ENCODE data around the gene MIPEP. TPM values are rescaled to one million over a fixed set of nuclear protein-coding genes. Genes with fewer than 3 reads are reported as not detected.

MIPEP gene
- total RNA-seq = 18.9 and 21.0 TPM in 2 replicates

GRCh38 chr13:23888658-23889614 is at the start of gene MIPEP:
MIPEP (minus strand) TSS chr13:23889400; CDS start chr13:23889320, 80 bp downstream.

GRCh38 chr13:23897452-23897919 is 8.3 kb upstream of the MIPEP start, which contains the start of gene C1QTNF9B:
C1QTNF9B (minus strand) TSS chr13:23897502.

Small RNA genes within 50 kb of the gene (small RNA-seq; reads per million reads assigned to genes)
- gene MTCO3P2 = not detected

Other genes with a start within 250 kb of the MIPEP start
- not detected in 2 replicates for gene C1QTNF9B, start 8.1 kb upstream of the MIPEP start, total RNA-seq

All from articular chondrocyte of knee joint (primary cell).